NCI-H82 treated with DMSO at 0.1 percent for 48 hours (cell line): ENCODE results near the gene CLOCK.
"Not testable (repeated sequence)": the region's sequence is repeated elsewhere in the genome, so short reads cannot be mapped to it uniquely, and the experiment has no call there.

Experiments used
- DNase-seq: peaks from one replicate; lab custom pipeline; 2025; ENCODE audit not compliant: unreplicated experiment; lab: John Stamatoyannopoulos, UW

CLOCK gene, protein sequence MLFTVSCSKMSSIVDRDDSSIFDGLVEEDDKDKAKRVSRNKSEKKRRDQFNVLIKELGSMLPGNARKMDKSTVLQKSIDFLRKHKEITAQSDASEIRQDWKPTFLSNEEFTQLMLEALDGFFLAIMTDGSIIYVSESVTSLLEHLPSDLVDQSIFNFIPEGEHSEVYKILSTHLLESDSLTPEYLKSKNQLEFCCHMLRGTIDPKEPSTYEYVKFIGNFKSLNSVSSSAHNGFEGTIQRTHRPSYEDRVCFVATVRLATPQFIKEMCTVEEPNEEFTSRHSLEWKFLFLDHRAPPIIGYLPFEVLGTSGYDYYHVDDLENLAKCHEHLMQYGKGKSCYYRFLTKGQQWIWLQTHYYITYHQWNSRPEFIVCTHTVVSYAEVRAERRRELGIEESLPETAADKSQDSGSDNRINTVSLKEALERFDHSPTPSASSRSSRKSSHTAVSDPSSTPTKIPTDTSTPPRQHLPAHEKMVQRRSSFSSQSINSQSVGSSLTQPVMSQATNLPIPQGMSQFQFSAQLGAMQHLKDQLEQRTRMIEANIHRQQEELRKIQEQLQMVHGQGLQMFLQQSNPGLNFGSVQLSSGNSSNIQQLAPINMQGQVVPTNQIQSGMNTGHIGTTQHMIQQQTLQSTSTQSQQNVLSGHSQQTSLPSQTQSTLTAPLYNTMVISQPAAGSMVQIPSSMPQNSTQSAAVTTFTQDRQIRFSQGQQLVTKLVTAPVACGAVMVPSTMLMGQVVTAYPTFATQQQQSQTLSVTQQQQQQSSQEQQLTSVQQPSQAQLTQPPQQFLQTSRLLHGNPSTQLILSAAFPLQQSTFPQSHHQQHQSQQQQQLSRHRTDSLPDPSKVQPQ

GRCh38 chr4:55546756-55547465, at the start of gene CLOCK:
Gene CLOCK, minus strand, starts transcription at chr4:55546909. Its CDS starts 64,124 bp downstream, at chr4:55482785.
- peak; percentile 51 for DNase-seq

- no peak for DNase-seq
These were observed 45.3 kb upstream of the CLOCK start, which contains the start of gene PDCL2 for GRCh38 chr4:55592014-55592413. Gene PDCL2, minus strand, starts transcription at chr4:55592245. Its CDS starts 136 bp downstream, at chr4:55592109.

DNA sequence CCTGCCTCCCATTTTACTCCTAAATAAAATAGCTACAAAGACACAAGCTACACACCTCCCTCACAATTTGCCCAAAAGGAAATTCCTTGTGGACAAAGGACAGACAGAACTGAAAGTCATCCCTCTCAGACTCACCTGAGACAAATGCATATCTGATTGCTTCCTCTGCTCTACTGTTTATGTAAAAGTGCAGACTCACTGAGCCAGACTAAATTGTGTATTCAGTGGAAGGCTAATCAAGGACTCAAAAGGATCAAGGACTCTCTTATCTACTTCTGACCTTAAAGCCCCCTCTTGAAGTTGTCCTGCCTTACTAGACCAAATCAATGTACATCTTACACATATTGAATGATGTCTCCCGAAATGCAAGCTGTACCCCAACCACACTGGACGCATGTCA, 41.5 kb upstream of the CLOCK start:
- DNase-seq = no peak

GRCh38 chr4:55582773-55583172, 36.1 kb upstream of the CLOCK start:
- DNase-seq = not testable (repeated sequence)

- no peak for DNase-seq
These were observed 31.8 kb upstream of the CLOCK start for GRCh38 chr4:55578341-55579010.

DNA sequence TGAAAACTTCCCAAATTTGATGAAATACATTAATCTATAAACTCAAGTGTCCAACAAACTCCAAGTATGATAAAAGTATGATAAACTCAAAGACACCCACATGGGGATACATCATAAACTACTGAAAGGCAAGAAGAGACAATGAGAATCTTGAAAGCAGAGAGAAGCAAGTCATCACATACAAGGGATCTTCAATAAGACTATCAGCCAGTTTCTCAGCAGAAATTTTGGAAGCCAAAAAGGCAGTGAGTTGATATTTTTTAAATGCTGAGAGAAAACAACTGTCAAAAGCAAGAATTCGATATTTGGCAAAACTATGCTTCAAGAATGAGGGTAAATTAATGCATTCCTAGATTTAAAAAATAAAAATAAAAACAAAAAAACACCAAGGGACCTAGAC, 28.8 kb upstream of the CLOCK start:
- DNase-seq = no peak

- no peak for DNase-seq
These were observed 27.5 kb upstream of the CLOCK start for GRCh38 chr4:55574252-55574651.

- no peak for DNase-seq
These were observed 25.1 kb upstream of the CLOCK start for GRCh38 chr4:55571806-55572205.

DNA sequence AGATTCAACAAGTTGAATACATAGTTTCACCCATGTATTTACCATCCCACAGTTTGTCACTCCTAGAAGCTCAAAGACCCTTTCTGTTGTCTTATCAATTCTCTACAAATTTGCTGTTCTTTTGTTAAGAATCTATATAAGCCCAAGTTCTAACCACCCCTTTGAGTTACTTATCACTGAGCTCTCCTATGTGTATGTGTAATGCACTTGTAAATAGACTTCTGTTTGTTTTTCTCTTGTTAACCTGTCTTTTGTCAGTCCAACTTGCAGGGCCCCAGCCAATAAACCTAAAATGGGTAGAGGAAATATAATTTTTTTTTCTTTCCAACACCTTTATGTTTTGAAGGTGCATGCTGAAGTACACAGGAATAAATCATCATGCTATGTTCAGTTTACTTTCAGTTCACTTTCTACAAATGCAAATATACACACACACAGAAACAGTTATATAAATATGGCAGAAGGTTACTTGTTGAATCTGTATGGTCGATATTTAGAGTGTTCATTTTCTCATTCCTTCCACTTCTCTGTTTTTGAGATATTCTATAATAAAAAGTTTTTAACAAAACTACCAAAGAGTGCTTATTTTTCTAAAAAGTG, 22.3 kb upstream of the CLOCK start:
- DNase-seq = no peak

DNA sequence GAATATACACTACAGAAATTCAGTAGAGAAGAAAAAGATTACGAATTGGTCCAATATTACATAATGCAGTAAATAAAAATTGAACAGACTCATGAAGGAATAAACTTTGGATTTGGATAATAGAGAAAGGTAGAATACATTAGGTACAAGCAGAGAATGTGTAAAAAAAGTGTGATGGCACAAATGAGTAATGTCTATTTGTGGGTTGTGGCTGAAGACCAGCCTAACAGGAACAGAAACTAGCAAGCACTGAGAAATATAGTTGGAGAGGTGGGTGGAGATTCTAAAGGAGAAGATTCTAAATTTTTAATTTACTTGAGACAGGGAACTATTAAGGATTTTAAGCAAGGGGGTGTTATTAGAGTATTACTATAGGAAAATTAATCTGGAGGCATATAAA, 15.2 kb upstream of the CLOCK start:
- DNase-seq = no peak

- DNase-seq = no peak
These were observed 13.4 kb upstream of the CLOCK start for GRCh38 chr4:55560096-55560495.

DNA sequence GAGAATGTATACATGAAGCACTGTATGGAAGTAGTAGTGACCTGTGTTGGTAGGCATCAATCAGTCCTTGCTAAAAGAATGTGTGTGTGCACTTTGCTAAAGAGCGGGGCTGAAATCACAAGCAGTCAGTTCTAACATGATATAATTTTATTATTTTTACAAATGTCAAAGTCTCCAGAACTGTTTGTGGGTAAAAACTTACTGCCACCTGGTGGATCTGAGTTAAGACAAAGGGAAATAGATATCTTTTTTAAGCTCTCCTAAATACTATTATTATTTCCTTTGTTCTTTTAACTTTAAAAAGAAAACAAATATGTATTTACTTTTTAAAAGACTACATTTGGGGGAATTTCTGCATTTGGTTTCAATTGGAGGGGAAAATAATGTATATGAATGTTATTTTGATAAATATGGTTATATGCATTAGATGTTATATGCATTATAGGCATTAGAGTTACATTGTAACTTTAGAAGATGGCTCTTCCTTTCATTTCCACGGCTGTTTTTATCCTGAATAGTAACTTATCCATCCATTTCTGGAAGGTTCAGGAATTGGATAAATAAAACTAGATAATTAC, 7.8 kb upstream of the CLOCK start:
- no peak for DNase-seq

DNA sequence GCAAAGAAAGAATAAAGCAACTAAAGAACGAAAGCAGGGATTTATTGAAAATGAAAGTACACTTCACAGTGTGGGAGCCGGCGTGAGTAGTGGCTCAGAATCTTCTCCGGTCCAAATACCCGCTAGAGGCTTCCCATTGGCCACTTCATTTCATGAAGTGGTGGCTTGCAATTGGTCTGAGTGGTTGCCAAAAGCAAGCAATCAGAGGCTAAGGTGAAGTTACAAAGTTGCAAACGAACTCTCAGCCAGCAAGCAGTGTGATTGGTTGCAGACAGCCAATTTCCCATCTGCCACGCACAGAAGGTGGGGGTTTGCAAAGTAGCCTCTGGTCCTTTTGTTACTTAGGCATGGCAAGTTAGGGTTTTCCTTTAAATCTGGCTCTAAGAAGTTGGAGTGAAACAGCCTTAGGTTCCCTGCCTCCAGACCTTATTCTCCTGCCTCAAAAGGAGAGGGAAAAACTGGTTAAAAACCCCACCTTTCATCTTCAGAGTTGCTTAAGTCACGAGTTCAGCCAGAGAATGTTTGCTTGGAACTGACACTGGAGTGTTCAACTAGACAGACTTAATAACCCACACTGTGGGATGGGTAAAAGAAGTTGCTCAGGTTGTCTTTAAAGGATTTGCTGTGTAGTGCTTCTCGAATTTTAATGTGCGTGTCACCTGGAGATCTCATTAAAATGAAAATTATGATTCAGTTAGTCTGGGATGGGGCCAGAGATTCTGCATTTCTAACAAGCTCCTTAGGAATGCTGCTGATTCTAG, 6.9 kb upstream of the CLOCK start:
- DNase-seq = no peak

GRCh38 chr4:55551964-55552363, 5.3 kb upstream of the CLOCK start:
- DNase-seq = not testable (repeated sequence)

GRCh38 chr4:55549888-55550287, 3.2 kb upstream of the CLOCK start:
- no peak for DNase-seq

- DNase-seq = no peak
These were observed 1.2 kb upstream of the CLOCK start for GRCh38 chr4:55547918-55548317.

GRCh38 chr4:55547466-55547770, 709 bp upstream of the CLOCK start:
- no peak for DNase-seq

GRCh38 chr4:55546506-55546755, 278 bp downstream of the CLOCK start:
- DNase-seq = no peak

- peak; percentile 16 for DNase-seq
These were observed 836 bp downstream of the CLOCK start for GRCh38 chr4:55545641-55546505.
